ENCODE results near the gene FRMPD2.

The FRMPD2 gene

GRCh38 chr10:48211777-48212176, 62.7 kb downstream of the FRMPD2 start:
- no peak for TF ChIP-seq CTCF (IDR thresholded peaks at IDR 0.05; ENCODE audit: borderline replicate concordance, control extremely low read depth, extremely low read depth, insufficient read depth, missing control alignments)
- no peak for DNase-seq (ENCODE audit: low spot score)
- in situ Hi-C loops (cut with MboI; ENCODE audit: low sequenced_read_pairs, unreplicated experiment), result no loop called here

DNA sequence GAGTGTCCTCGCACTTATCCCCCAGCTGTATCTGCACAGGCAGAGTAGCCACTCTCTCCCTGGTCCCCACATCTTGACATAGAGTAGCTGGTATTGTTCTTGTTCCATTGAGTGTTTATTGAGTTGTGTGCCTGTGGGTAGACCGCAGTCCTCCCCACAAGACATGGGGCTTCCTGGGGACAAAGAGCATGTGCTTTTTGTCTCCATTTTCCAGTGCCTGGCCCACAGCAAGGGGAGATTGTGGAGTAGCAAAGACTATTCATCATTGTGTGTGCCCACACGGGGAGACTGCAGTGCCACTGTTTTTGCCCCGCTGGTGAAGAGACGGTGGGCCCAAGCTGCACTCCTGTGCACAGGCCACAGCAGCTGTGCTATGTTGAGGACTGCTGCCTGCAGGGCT, 63.5 kb downstream of the FRMPD2 start:
- DNase-seq (ENCODE audit: low spot score), result no peak
- in situ Hi-C loops (cut with MboI; ENCODE audit: low sequenced_read_pairs, unreplicated experiment), result no loop called here
- TF ChIP-seq CTCF (IDR thresholded peaks at IDR 0.05; ENCODE audit: borderline replicate concordance, control extremely low read depth, extremely low read depth, insufficient read depth, missing control alignments), result no peak

DNA sequence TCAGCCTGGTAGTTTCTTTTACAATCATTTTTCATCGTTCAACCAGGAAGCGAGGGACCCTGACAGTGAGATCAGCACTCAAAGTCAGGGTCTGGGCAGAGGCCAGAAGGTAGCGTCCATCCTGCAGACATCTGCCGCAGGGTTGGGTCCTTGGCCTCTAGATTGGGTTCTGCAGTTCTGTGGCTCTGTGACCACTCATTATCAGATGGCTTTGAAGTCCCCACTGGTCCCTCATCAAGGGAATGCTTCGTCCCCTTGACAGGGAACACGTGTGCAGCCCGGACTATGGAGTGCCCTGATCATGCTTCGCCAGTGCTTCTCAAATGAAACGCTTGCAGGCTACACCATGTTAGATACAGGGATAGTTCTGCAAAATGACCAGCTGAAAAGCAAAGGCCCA, 64.1 kb downstream of the FRMPD2 start:
- no peak for TF ChIP-seq CTCF (IDR thresholded peaks at IDR 0.05; ENCODE audit: borderline replicate concordance, control extremely low read depth, extremely low read depth, insufficient read depth, missing control alignments)
- in situ Hi-C loops (cut with MboI; ENCODE audit: low sequenced_read_pairs, unreplicated experiment), result no loop called here
- DNase-seq (ENCODE audit: low spot score), result no peak

DNA sequence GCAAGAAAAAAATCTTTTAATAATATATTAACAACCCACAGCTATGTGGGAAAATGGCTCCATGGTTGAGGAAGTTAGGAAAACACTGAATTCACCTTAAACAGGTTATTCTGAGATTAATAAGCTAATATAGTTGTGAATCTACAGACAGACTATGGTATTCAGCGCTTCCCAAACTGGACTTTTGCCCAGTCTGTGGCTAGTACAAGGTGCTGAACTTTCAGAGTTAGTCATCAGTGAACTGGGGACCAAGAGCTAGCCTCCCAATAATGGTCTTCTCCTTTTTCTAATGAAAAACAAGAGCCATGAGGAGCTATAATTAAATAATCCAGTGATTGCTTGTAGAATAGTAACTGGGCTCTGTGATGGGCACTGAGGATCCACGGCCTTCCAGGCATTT, 65.3 kb downstream of the FRMPD2 start:
- in situ Hi-C loops (cut with MboI; ENCODE audit: low sequenced_read_pairs, unreplicated experiment), result no loop called here
- DNase-seq (ENCODE audit: low spot score), result no peak
- no peak for TF ChIP-seq CTCF (IDR thresholded peaks at IDR 0.05; ENCODE audit: borderline replicate concordance, control extremely low read depth, extremely low read depth, insufficient read depth, missing control alignments)

GRCh38 chr10:48207853-48208252, 66.6 kb downstream of the FRMPD2 start:
- TF ChIP-seq CTCF (IDR thresholded peaks at IDR 0.05; ENCODE audit: borderline replicate concordance, control extremely low read depth, extremely low read depth, insufficient read depth, missing control alignments), result no peak
- no peak for DNase-seq (ENCODE audit: low spot score)
- in situ Hi-C loops (cut with MboI; ENCODE audit: low sequenced_read_pairs, unreplicated experiment), result no loop called here

- no peak for DNase-seq (ENCODE audit: low spot score)
- in situ Hi-C loops (cut with MboI; ENCODE audit: low sequenced_read_pairs, unreplicated experiment), result no loop called here
- TF ChIP-seq CTCF (IDR thresholded peaks at IDR 0.05; ENCODE audit: borderline replicate concordance, control extremely low read depth, extremely low read depth, insufficient read depth, missing control alignments), result no peak
These were observed 67.8 kb downstream of the FRMPD2 start for GRCh38 chr10:48206482-48207250.

All from GM13976 (cell line).